HL-60 (cell line): ENCODE measurements around the gene FOXE3.

Experiments used
- GABPA ChIP-seq: IDR thresholded peaks from 2 replicates; pipeline ENCODE4 v1.6.1; 2012; ENCODE audit warnings: low read depth
- POLR2AphosphoS5 ChIP-seq: IDR thresholded peaks from 2 replicates; pipeline ENCODE4 v1.6.1; 2012; ENCODE audit warnings: low read depth
- SPI1 ChIP-seq: IDR thresholded peaks from 2 replicates; pipeline ENCODE4 v1.6.1; 2012; ENCODE audit warnings: low read depth, mild to moderate bottlenecking, borderline replicate concordance
- TF ChIP-seq, protein P1 (sequence below): IDR thresholded peaks from one replicate; pipeline ENCODE4 v1.5.1; 2011; ENCODE audit warnings: low read length, control low read depth, inconsistent platforms; ENCODE audit not compliant: insufficient read depth
- TF ChIP-seq, protein P2 (sequence below): IDR thresholded peaks from 2 replicates; pipeline ENCODE4 v1.6.1; 2012; ENCODE audit warnings: low read depth; ENCODE audit not compliant: insufficient replicate concordance

DNA sequence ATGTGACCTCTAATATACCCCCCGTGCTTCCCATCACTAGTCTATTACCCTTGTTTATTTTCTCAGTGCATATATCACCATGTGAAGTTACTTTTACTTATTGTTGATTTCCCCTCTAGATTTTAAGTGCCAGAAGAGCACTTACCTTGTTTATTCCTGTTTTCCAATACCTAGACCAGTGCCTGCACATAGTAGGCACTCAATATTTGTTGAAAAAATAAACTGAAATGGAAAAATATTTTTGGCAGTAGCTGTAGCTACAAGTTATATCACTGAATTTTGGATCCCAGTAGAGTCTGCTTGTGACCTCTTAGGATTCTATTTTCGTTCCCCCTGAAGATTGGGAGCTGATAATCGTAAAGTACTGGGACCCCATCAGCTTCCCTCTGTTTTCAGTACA is 32.0 kb upstream of the FOXE3 start:
- TF ChIP-seq, protein P1, sequence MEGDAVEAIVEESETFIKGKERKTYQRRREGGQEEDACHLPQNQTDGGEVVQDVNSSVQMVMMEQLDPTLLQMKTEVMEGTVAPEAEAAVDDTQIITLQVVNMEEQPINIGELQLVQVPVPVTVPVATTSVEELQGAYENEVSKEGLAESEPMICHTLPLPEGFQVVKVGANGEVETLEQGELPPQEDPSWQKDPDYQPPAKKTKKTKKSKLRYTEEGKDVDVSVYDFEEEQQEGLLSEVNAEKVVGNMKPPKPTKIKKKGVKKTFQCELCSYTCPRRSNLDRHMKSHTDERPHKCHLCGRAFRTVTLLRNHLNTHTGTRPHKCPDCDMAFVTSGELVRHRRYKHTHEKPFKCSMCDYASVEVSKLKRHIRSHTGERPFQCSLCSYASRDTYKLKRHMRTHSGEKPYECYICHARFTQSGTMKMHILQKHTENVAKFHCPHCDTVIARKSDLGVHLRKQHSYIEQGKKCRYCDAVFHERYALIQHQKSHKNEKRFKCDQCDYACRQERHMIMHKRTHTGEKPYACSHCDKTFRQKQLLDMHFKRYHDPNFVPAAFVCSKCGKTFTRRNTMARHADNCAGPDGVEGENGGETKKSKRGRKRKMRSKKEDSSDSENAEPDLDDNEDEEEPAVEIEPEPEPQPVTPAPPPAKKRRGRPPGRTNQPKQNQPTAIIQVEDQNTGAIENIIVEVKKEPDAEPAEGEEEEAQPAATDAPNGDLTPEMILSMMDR: no peak
- no peak for TF ChIP-seq GABPA
- TF ChIP-seq POLR2AphosphoS5: no peak
- TF ChIP-seq, protein P2, sequence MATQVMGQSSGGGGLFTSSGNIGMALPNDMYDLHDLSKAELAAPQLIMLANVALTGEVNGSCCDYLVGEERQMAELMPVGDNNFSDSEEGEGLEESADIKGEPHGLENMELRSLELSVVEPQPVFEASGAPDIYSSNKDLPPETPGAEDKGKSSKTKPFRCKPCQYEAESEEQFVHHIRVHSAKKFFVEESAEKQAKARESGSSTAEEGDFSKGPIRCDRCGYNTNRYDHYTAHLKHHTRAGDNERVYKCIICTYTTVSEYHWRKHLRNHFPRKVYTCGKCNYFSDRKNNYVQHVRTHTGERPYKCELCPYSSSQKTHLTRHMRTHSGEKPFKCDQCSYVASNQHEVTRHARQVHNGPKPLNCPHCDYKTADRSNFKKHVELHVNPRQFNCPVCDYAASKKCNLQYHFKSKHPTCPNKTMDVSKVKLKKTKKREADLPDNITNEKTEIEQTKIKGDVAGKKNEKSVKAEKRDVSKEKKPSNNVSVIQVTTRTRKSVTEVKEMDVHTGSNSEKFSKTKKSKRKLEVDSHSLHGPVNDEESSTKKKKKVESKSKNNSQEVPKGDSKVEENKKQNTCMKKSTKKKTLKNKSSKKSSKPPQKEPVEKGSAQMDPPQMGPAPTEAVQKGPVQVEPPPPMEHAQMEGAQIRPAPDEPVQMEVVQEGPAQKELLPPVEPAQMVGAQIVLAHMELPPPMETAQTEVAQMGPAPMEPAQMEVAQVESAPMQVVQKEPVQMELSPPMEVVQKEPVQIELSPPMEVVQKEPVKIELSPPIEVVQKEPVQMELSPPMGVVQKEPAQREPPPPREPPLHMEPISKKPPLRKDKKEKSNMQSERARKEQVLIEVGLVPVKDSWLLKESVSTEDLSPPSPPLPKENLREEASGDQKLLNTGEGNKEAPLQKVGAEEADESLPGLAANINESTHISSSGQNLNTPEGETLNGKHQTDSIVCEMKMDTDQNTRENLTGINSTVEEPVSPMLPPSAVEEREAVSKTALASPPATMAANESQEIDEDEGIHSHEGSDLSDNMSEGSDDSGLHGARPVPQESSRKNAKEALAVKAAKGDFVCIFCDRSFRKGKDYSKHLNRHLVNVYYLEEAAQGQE: no peak
- TF ChIP-seq SPI1: no peak
